Heart left ventricle (tissue), 13 donors: ENCODE results near the gene CBL.

Experiments used
- POLR2A ChIP-seq, 2 donors: fragments of 450-650 bp; IDR thresholded peaks; one replicate each; pipeline ENCODE4 v1.6.1; 2017; ENCODE audit warnings: antibody characterized with exemption in 2 of 2, mild to moderate bottlenecking in 2 of 2, moderate library complexity in 2 of 2
- TF ChIP-seq, protein P1 (sequence below), 12 donors: fragments of 200-600 bp; sonication (generic) in 4 of 12; IDR thresholded peaks; one replicate each; pipeline versions ENCODE4 v1.5.0 to v1.8.0; 2018 to 2022; ENCODE audit warnings: antibody characterized with exemption in 12 of 12, mild to moderate bottlenecking in 5 of 12
- donor health status: ischemic (EF 13 %, LVEDD 7.1; RV severe dilation, severe dysfunction).
- donor health status: DM: no; HTN: yes; CAD: no.
- donor health status: DM: no; HTN: no; CAD: no.
- donor health status: ischemic (EF 25% LVEDD 6.9; RV normal size, moderate dysfunction).
- donor health status: ischemic (EF 25% LVEDD 5.7; RV mildly dilated, moderate dysfunction).
- donor health status: ischemic (EF 35%, LVEDD 5.7; RV mildly dilated, moderate dysfunction).
- donor health status: nonischemic (EF 11% LVEDD 7.7; RV severe dilation, severe dysfunction).
- donor health status: DM: yes; HTN: yes; CAD: no.
- donor health status: PGD.
- donor health status: ischemic (EF 29% LVEDD 5.4; RV normal size, mild dysfunction).
- donor health status: nonischemic (EF 23%, LVEDD 6.1; RV moderate dilation, normal function).

DNA sequence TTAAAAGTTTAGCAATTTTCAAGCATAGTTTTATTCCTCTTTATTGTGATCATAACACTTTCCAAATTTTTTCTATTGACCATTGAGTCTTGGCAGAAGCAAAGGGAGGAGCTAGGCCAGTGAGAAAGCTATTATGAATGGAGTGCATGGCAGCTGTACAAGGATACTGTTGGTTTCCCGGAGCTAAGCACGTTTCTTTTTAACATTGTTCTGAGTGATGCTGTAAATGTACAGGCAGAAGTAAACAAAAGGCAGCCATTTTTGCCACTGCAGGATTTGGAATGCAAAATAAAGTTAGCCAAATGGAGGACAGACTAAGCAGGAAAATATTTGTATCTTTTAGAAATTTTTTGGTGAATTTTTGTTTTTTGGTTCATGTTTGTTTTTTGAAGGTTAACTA is 16.2 kb downstream of the CBL start:
- TF ChIP-seq, protein P1, sequence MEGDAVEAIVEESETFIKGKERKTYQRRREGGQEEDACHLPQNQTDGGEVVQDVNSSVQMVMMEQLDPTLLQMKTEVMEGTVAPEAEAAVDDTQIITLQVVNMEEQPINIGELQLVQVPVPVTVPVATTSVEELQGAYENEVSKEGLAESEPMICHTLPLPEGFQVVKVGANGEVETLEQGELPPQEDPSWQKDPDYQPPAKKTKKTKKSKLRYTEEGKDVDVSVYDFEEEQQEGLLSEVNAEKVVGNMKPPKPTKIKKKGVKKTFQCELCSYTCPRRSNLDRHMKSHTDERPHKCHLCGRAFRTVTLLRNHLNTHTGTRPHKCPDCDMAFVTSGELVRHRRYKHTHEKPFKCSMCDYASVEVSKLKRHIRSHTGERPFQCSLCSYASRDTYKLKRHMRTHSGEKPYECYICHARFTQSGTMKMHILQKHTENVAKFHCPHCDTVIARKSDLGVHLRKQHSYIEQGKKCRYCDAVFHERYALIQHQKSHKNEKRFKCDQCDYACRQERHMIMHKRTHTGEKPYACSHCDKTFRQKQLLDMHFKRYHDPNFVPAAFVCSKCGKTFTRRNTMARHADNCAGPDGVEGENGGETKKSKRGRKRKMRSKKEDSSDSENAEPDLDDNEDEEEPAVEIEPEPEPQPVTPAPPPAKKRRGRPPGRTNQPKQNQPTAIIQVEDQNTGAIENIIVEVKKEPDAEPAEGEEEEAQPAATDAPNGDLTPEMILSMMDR (IDR thresholded peaks at IDR 0.05): no peak
- TF ChIP-seq POLR2A (IDR thresholded peaks at IDR 0.05): no peak
